COLO668 (cell line): Measurements from ENCODE around the gene LCMT1.
"Not testable (repeated sequence)": the region's sequence is repeated elsewhere in the genome, so short reads cannot be mapped to it uniquely, and the experiment has no call there.

ENCODE experiments used
- DNase-seq: peaks from one replicate; lab custom pipeline; 2025; ENCODE audit not compliant: unreplicated experiment; lab: John Stamatoyannopoulos, UW

Gene LCMT1

GRCh38 chr16:25111403-25112166 lies at the start of gene LCMT1:
LCMT1 (plus strand) TSS chr16:25111742; CDS start chr16:25111884, 142 bp downstream.
- peak; percentile 90 for DNase-seq

GRCh38 chr16:25063102-25063501 lies 48.4 kb upstream of the LCMT1 start:
- DNase-seq, result no peak

- no peak for DNase-seq
Measured at GRCh38 chr16:25063865-25064264, 47.7 kb upstream of the LCMT1 start.

GRCh38 chr16:25064281-25064680 lies 47.3 kb upstream of the LCMT1 start:
- not testable (repeated sequence) for DNase-seq

- no peak for DNase-seq
Measured at GRCh38 chr16:25064937-25065336, 46.6 kb upstream of the LCMT1 start.

- no peak for DNase-seq
Measured at GRCh38 chr16:25065899-25066298, 45.6 kb upstream of the LCMT1 start.

GRCh38 chr16:25066426-25066746 lies 45.2 kb upstream of the LCMT1 start:
- DNase-seq, result no peak

GRCh38 chr16:25066747-25067631 lies 44.6 kb upstream of the LCMT1 start:
- peak; percentile 82 for DNase-seq

- no peak for DNase-seq
Measured at GRCh38 chr16:25073854-25074253, 37.7 kb upstream of the LCMT1 start.

GRCh38 chr16:25078386-25078978 lies 33.1 kb upstream of the LCMT1 start:
- DNase-seq, result no peak

GRCh38 chr16:25079637-25080378 lies 31.7 kb upstream of the LCMT1 start:
- DNase-seq, result no peak

- DNase-seq, result no peak
Measured at GRCh38 chr16:25080420-25081131, 31.0 kb upstream of the LCMT1 start.

- DNase-seq, result no peak
Measured at GRCh38 chr16:25081702-25082101, 29.8 kb upstream of the LCMT1 start.

- no peak for DNase-seq
Measured at GRCh38 chr16:25083065-25083464, 28.5 kb upstream of the LCMT1 start.

- DNase-seq, result no peak
Measured at GRCh38 chr16:25083701-25084100, 27.8 kb upstream of the LCMT1 start.

GRCh38 chr16:25084797-25085196 lies 26.7 kb upstream of the LCMT1 start:
- DNase-seq, result no peak

- no peak for DNase-seq
Measured at GRCh38 chr16:25087761-25088160, 23.8 kb upstream of the LCMT1 start.

GRCh38 chr16:25089351-25089750 lies 22.2 kb upstream of the LCMT1 start:
- no peak for DNase-seq

GRCh38 chr16:25092441-25092840 lies 19.1 kb upstream of the LCMT1 start:
- DNase-seq, result peak; percentile 9

GRCh38 chr16:25093208-25094061 lies 18.1 kb upstream of the LCMT1 start:
- DNase-seq, result no peak
